HepG2 (cell line): Measurements from ENCODE around the gene MEAK7. TPM values are rescaled to one million over a fixed set of nuclear protein-coding genes. Genes with fewer than 3 reads are reported as not detected.

Experiments
- AGO1 ChIP-seq: fragments of 200-400 bp; formaldehyde crosslinking; IDR thresholded peaks from 2 replicates; pipeline ENCODE4 v1.6.1; 2017; ENCODE audit warnings: mild to moderate bottlenecking, low read depth, low read length, moderate library complexity; ENCODE audit not compliant: poor library complexity, severe bottlenecking
- ATF7-NPFF ChIP-seq: sonication (generic); formaldehyde crosslinking; IDR thresholded peaks from 2 replicates; pipeline ENCODE4 v1.8.1; 2023; ENCODE audit warnings: mild to moderate bottlenecking, low read depth, missing genetic modification reagents, moderate library complexity
- CREB1 ChIP-seq, 2 experiments: fragments of 450-650 bp in 1 of 2; IDR thresholded peaks; 2 replicates each; pipeline ENCODE4 v1.6.1; 2016 to 2017; ENCODE audit warnings: control low read depth in 1 of 2, mild to moderate bottlenecking in 1 of 2, missing compliant biosample characterization in 1 of 2, missing genetic modification characterization in 1 of 2
- EED ChIP-seq: sonication (generic); formaldehyde crosslinking; IDR thresholded peaks from 2 replicates; pipeline ENCODE4 v1.5.0; 2020; ENCODE audit warnings: mild to moderate bottlenecking, missing genetic modification reagents
- HHEX ChIP-seq: IDR thresholded peaks from 2 replicates; pipeline ENCODE4 v1.6.1; 2016; ENCODE audit warnings: control low read depth
- KAT7 ChIP-seq: IDR thresholded peaks from 2 replicates; pipeline ENCODE4 v1.6.1; 2018; ENCODE audit warnings: borderline replicate concordance, missing compliant biosample characterization
- PHF21A ChIP-seq: sonication (generic); formaldehyde crosslinking; IDR thresholded peaks from 2 replicates; pipeline ENCODE4 v1.5.0; 2020; ENCODE audit warnings: mild to moderate bottlenecking, missing genetic modification reagents
- SMAD9 ChIP-seq: sonication (generic); formaldehyde crosslinking; IDR thresholded peaks from 2 replicates; pipeline ENCODE4 v1.5.1; 2020; ENCODE audit warnings: mild to moderate bottlenecking, missing genetic modification reagents
- SRF ChIP-seq: IDR thresholded peaks from 2 replicates; pipeline ENCODE4 v1.6.1; 2011; ENCODE audit warnings: mild to moderate bottlenecking, low read depth, low read length, moderate library complexity
- YEATS4 ChIP-seq: sonication (generic); formaldehyde crosslinking; IDR thresholded peaks from 2 replicates; pipeline ENCODE4 v1.4.0; 2020; ENCODE audit warnings: missing genetic modification reagents, borderline replicate concordance
- ZNF550 ChIP-seq: sonication (generic); formaldehyde crosslinking; IDR thresholded peaks from 2 replicates; pipeline ENCODE4 v1.4.0; 2020; ENCODE audit warnings: mild to moderate bottlenecking, missing genetic modification reagents, borderline replicate concordance
- ZSCAN29 ChIP-seq: sonication (generic); formaldehyde crosslinking; conservative IDR thresholded peaks from 2 replicates; pipeline ENCODE4 v1.4.0; 2020; ENCODE audit warnings: mild to moderate bottlenecking, missing genetic modification reagents
- polyA plus RNA-seq, 8 experiments: library from polyadenylated mRNA; depleted of rRNA in 3 of 8; stranded (reverse) in 7 of 8; unstranded in 1 of 8; fragments of >200 nt; fragmentation: Illumina TruSeq in 4 of 8; extraction: Trizol in 4 of 8; gene quantifications; 2 replicates each; pipeline versions ENCODE4 v1.2.1 to v1.2.3, GENCODE V29; 2011 to 2016; ENCODE audit warnings: low read depth in 4 of 8, missing spikeins in 1 of 8, mixed read lengths in 1 of 8; ENCODE audit not compliant: insufficient read depth in 1 of 8
- total RNA-seq, 5 experiments: library from RNA; depleted of rRNA; stranded (reverse); fragments of >200 nt; fragmentation: Illumina TruSeq; extraction: Trizol; gene quantifications; 2 replicates each; pipeline ENCODE4 v1.2.3, GENCODE V29; 2016; ENCODE audit warnings: low read depth in 1 of 5
- TF ChIP-seq, protein P1 (sequence below): sonication (generic); formaldehyde crosslinking; IDR thresholded peaks from 2 replicates; pipeline ENCODE4 v1.5.0; 2020; ENCODE audit warnings: mild to moderate bottlenecking, missing genetic modification reagents
- TF ChIP-seq, protein P2 (sequence below): sonication (generic); formaldehyde crosslinking; IDR thresholded peaks from 2 replicates; pipeline ENCODE4 v1.5.0; 2020; ENCODE audit warnings: missing genetic modification reagents
- TF ChIP-seq, protein P3 (sequence below): IDR thresholded peaks from 2 replicates; pipeline ENCODE4 v1.6.1; 2016; ENCODE audit warnings: low read depth, missing genetic modification reagents, missing compliant biosample characterization
- TF ChIP-seq, protein P4 (sequence below), 2 experiments: sonication (generic) in 1 of 2; formaldehyde crosslinking in 1 of 2; IDR thresholded peaks; 2 replicates each; pipeline versions ENCODE4 v1.4.0 to v1.6.1; 2018 to 2020; ENCODE audit warnings: missing genetic modification reagents in 2 of 2, borderline replicate concordance in 1 of 2, low read depth in 1 of 2, mild to moderate bottlenecking in 1 of 2, missing biosample characterization in 1 of 2

MEAK7 gene
- total and polyA plus RNA-seq, 2 of the 13 experiments (the other 11 are each of a cell fraction or from before 2014, with no cell fraction given), result 11.8 to 14.7 TPM

DNA sequence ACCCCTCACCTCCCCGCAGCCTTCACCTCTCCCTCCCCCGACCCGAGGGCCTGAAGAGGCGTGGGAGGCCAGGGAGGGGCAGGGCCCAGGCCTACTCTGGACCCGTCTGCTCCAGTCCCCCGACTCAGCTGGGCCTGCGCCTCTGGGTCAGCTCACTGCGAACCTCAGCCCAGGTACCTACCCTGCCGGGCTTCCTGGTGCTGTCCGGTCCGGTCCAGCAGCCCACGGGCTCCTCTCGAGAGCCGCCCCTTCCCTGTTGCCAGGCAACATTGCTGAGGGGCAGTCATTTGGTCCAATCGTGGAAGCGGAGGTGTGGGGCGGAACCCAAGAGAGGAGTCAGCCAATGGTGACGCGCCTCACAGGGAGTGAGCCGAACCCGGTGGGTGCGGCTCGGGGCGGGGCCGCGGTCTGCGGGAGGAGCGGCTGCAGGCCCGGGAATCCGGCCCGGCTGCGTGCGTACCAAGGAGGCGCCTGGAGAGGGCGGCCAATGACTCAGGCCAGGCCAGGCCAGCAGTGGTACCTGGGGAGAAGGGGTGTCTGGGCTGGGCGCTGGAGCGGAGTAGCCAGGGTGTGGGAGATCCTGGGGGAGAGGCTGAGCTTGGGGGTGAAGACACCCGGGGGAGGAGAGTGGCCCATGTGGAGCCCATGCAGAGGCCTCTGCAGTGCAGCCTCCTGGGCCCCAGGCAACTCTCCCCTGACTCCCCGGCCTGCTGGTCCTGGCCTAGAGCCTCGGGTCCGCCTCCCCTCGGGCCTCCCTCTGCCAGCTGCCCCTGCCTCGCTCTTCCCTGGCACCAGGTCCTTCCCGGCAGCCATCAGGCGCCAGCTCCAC is at the start of gene MEAK7 (continued):
- TF ChIP-seq, protein P1, sequence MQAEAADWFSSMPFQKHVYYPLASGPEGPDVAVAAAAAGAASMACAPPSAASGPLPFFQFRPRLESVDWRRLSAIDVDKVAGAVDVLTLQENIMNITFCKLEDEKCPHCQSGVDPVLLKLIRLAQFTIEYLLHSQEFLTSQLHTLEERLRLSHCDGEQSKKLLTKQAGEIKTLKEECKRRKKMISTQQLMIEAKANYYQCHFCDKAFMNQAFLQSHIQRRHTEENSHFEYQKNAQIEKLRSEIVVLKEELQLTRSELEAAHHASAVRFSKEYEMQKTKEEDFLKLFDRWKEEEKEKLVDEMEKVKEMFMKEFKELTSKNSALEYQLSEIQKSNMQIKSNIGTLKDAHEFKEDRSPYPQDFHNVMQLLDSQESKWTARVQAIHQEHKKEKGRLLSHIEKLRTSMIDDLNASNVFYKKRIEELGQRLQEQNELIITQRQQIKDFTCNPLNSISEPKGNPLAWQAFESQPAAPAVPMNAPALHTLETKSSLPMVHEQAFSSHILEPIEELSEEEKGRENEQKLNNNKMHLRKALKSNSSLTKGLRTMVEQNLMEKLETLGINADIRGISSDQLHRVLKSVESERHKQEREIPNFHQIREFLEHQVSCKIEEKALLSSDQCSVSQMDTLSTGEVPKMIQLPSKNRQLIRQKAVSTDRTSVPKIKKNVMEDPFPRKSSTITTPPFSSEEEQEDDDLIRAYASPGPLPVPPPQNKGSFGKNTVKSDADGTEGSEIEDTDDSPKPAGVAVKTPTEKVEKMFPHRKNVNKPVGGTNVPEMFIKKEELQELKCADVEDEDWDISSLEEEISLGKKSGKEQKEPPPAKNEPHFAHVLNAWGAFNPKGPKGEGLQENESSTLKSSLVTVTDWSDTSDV, result no peak
- TF ChIP-seq ZSCAN29 (CRISPR knock-in tag) (peak; percentile 99), CREB1 (IDR thresholded peaks at IDR 0.05) (peak; percentile 85), CREB1 (CRISPR knock-in tag; IDR thresholded peaks at IDR 0.05) (no peak), SMAD9 (CRISPR knock-in tag) (no peak), SRF (no peak), ATF7-NPFF (CRISPR knock-in tag) (peak; percentile 79), HHEX (CRISPR knock-in tag) (no peak), ZNF550 (CRISPR knock-in tag) (no peak), PHF21A (CRISPR knock-in tag) (no peak), KAT7 (CRISPR knock-in tag) (no peak), EED (CRISPR knock-in tag) (no peak), YEATS4 (peak; percentile 87), AGO1 (peak; percentile 75)
- TF ChIP-seq, protein P2, sequence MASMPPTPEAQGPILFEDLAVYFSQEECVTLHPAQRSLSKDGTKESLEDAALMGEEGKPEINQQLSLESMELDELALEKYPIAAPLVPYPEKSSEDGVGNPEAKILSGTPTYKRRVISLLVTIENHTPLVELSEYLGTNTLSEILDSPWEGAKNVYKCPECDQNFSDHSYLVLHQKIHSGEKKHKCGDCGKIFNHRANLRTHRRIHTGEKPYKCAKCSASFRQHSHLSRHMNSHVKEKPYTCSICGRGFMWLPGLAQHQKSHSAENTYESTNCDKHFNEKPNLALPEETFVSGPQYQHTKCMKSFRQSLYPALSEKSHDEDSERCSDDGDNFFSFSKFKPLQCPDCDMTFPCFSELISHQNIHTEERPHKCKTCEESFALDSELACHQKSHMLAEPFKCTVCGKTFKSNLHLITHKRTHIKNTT (CRISPR knock-in tag), result no peak
- TF ChIP-seq, protein P3, sequence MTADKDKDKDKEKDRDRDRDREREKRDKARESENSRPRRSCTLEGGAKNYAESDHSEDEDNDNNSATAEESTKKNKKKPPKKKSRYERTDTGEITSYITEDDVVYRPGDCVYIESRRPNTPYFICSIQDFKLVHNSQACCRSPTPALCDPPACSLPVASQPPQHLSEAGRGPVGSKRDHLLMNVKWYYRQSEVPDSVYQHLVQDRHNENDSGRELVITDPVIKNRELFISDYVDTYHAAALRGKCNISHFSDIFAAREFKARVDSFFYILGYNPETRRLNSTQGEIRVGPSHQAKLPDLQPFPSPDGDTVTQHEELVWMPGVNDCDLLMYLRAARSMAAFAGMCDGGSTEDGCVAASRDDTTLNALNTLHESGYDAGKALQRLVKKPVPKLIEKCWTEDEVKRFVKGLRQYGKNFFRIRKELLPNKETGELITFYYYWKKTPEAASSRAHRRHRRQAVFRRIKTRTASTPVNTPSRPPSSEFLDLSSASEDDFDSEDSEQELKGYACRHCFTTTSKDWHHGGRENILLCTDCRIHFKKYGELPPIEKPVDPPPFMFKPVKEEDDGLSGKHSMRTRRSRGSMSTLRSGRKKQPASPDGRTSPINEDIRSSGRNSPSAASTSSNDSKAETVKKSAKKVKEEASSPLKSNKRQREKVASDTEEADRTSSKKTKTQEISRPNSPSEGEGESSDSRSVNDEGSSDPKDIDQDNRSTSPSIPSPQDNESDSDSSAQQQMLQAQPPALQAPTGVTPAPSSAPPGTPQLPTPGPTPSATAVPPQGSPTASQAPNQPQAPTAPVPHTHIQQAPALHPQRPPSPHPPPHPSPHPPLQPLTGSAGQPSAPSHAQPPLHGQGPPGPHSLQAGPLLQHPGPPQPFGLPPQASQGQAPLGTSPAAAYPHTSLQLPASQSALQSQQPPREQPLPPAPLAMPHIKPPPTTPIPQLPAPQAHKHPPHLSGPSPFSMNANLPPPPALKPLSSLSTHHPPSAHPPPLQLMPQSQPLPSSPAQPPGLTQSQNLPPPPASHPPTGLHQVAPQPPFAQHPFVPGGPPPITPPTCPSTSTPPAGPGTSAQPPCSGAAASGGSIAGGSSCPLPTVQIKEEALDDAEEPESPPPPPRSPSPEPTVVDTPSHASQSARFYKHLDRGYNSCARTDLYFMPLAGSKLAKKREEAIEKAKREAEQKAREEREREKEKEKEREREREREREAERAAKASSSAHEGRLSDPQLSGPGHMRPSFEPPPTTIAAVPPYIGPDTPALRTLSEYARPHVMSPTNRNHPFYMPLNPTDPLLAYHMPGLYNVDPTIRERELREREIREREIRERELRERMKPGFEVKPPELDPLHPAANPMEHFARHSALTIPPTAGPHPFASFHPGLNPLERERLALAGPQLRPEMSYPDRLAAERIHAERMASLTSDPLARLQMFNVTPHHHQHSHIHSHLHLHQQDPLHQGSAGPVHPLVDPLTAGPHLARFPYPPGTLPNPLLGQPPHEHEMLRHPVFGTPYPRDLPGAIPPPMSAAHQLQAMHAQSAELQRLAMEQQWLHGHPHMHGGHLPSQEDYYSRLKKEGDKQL (CRISPR knock-in tag), result no peak
- TF ChIP-seq, protein P4, sequence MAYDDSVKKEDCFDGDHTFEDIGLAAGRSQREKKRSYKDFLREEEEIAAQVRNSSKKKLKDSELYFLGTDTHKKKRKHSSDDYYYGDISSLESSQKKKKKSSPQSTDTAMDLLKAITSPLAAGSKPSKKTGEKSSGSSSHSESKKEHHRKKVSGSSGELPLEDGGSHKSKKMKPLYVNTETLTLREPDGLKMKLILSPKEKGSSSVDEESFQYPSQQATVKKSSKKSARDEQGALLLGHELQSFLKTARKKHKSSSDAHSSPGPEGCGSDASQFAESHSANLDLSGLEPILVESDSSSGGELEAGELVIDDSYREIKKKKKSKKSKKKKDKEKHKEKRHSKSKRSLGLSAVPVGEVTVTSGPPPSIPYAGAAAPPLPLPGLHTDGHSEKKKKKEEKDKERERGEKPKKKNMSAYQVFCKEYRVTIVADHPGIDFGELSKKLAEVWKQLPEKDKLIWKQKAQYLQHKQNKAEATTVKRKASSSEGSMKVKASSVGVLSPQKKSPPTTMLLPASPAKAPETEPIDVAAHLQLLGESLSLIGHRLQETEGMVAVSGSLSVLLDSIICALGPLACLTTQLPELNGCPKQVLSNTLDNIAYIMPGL (CRISPR knock-in tag; IDR thresholded peaks at IDR 0.05; ENCODE audit: borderline replicate concordance in 1 of 2, low read depth in 1 of 2), result peak; percentile 66 to 78; a peak in 3 of 4 replicates
